Osteocyte (in vitro differentiated cells): ENCODE measurements around the gene MEOX1. TPM values are rescaled to one million over a fixed set of nuclear protein-coding genes. Genes with fewer than 3 reads are reported as not detected.

ENCODE experiments used
- DNase-seq: peaks from one replicate; pipeline ENCODE4 v3.0.0; 2021; ENCODE audit warnings: mixed read lengths; ENCODE audit not compliant: unreplicated experiment; ENCODE audit errors: extremely low spot score
- H3K27ac Mint-ChIP-seq: one replicate; pipeline ENCODE4 v1.8.0; 2021; ENCODE audit warnings: mild to moderate bottlenecking, mixed read lengths; ENCODE audit not compliant: unreplicated experiment
- H3K27me3 Mint-ChIP-seq: one replicate; pipeline ENCODE4 v1.8.0; 2021; ENCODE audit warnings: mixed read lengths; ENCODE audit not compliant: unreplicated experiment
- H3K36me3 Mint-ChIP-seq: one replicate; pipeline ENCODE4 v1.8.0; 2021; ENCODE audit warnings: mixed read lengths; ENCODE audit not compliant: unreplicated experiment
- H3K4me1 Mint-ChIP-seq: one replicate; pipeline ENCODE4 v1.8.0; 2021; ENCODE audit warnings: mixed read lengths; ENCODE audit not compliant: unreplicated experiment
- H3K4me3 Mint-ChIP-seq: one replicate; pipeline ENCODE4 v1.8.0; 2021; ENCODE audit warnings: mild to moderate bottlenecking, moderate library complexity, mixed read lengths; ENCODE audit not compliant: unreplicated experiment
- H3K9me3 Mint-ChIP-seq: one replicate; pipeline ENCODE4 v1.8.0; 2021; ENCODE audit warnings: mixed read lengths; ENCODE audit not compliant: unreplicated experiment
- CTCF ChIP-seq: fragments of 200-600 bp; sonication (generic); IDR thresholded peaks from 2 replicates; pipeline ENCODE4 v1.5.0; 2021; ENCODE audit warnings: antibody characterized with exemption, mild to moderate bottlenecking, moderate library complexity
- total RNA-seq: library from RNA; stranded (reverse); gene quantifications from 2 replicates; pipeline ENCODE4 v1.2.1, GENCODE V29; 2021

MEOX1 gene
- total RNA-seq, 1 donor from 2014 or later, result not detected

- TF ChIP-seq CTCF, result no peak
- no peak overlapping the region for H3K4me3 Mint-ChIP-seq
Measured at GRCh38 chr17:43645765-43646481, 15.8 kb downstream of the MEOX1 start.

GRCh38 chr17:43645450-43645764, 16.3 kb downstream of the MEOX1 start:
- DNase-seq, result no peak
- TF ChIP-seq CTCF, result no peak
- Mint-ChIP-seq H3K27ac (no peak overlapping the region), H3K27me3 (peaks cover 2% of the 10 kb centered on the region), H3K9me3 (no peaks in the 10 kb centered on the region), H3K4me1 (no peaks in the 10 kb centered on the region), H3K36me3 (no peaks in the 10 kb centered on the region), H3K4me3 (no peak overlapping the region)

More at GRCh38 chr17:43645765-43646481, 15.8 kb downstream of the MEOX1 start:
- no peak for DNase-seq
- H3K27ac Mint-ChIP-seq, result no peak overlapping the region
- H3K27me3 Mint-ChIP-seq, result peaks cover 2% of the 10 kb centered on the region
- no peaks in the 10 kb centered on the region for H3K9me3 Mint-ChIP-seq
- no peaks in the 10 kb centered on the region for H3K36me3 Mint-ChIP-seq
- no peaks in the 10 kb centered on the region for H3K4me1 Mint-ChIP-seq

GRCh38 chr17:43644081-43644480, 17.6 kb downstream of the MEOX1 start:
- DNase-seq, result no peak
- no peak overlapping the region for H3K4me3 Mint-ChIP-seq
- H3K4me1 Mint-ChIP-seq, result no peaks in the 10 kb centered on the region
- no peak overlapping the region for H3K27ac Mint-ChIP-seq
- H3K27me3 Mint-ChIP-seq, result peaks cover 3% of the 10 kb centered on the region
- H3K36me3 Mint-ChIP-seq, result no peaks in the 10 kb centered on the region
- no peaks in the 10 kb centered on the region for H3K9me3 Mint-ChIP-seq
- no peak for TF ChIP-seq CTCF

- no peak overlapping the region for H3K4me3 Mint-ChIP-seq
- no peaks in the 10 kb centered on the region for H3K9me3 Mint-ChIP-seq
- no peaks in the 10 kb centered on the region for H3K4me1 Mint-ChIP-seq
- no peak for TF ChIP-seq CTCF
- peaks cover 24% of the 10 kb centered on the region for H3K27me3 Mint-ChIP-seq
- no peak for DNase-seq
- no peak overlapping the region for H3K27ac Mint-ChIP-seq
- no peaks in the 10 kb centered on the region for H3K36me3 Mint-ChIP-seq
Measured at GRCh38 chr17:43641416-43641815, 20.3 kb downstream of the MEOX1 start.

- H3K36me3 Mint-ChIP-seq, result no peaks in the 10 kb centered on the region
- no peaks in the 10 kb centered on the region for H3K9me3 Mint-ChIP-seq
- no peaks in the 10 kb centered on the region for H3K4me1 Mint-ChIP-seq
- H3K27me3 Mint-ChIP-seq, result peaks cover 28% of the 10 kb centered on the region
- no peak overlapping the region for H3K27ac Mint-ChIP-seq
- no peak for TF ChIP-seq CTCF
- H3K4me3 Mint-ChIP-seq, result no peak overlapping the region
- no peak for DNase-seq
Measured at GRCh38 chr17:43640491-43641252, 21.1 kb downstream of the MEOX1 start.
